Measurements from ENCODE around the gene OR8A1.

OR8A1 gene

GRCh38 chr11:124569697-124570096 is at the start of gene OR8A1:
OR8A1 (plus strand) TSS chr11:124569997; CDS start chr11:124570120, 123 bp downstream.
- no peak for DNase-seq

- no peak for DNase-seq
These were observed 49.3 kb upstream of the OR8A1 start for GRCh38 chr11:124520550-124520854.

DNA sequence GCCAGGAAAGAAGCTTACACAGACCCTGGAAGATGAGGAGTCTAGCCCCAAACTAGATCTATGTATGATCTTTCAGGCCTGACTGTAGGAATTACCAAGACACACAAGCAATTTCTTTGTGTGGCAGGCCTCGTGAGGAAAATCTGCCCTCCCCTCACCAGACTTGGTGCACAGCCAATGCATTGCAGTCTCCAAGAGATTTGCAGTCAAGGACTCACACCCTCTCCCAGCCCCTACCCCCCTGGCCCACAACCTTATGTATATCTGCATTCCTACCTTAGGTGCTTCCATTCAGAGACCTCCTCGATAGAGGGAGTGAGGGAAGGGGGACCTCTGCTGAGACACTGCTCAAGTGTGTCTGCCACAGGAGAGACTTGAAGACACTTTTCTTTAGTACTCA is 36.2 kb upstream of the OR8A1 start:
- DNase-seq = no peak

- DNase-seq = no peak
These were observed 35.7 kb upstream of the OR8A1 start for GRCh38 chr11:124534051-124534450.

- no peak for DNase-seq
These were observed 34.1 kb upstream of the OR8A1 start for GRCh38 chr11:124535552-124536232.

- no peak for DNase-seq
These were observed 33.3 kb upstream of the OR8A1 start for GRCh38 chr11:124536520-124536919.

- no peak for DNase-seq
These were observed 31.8 kb upstream of the OR8A1 start for GRCh38 chr11:124538019-124538418.

DNA sequence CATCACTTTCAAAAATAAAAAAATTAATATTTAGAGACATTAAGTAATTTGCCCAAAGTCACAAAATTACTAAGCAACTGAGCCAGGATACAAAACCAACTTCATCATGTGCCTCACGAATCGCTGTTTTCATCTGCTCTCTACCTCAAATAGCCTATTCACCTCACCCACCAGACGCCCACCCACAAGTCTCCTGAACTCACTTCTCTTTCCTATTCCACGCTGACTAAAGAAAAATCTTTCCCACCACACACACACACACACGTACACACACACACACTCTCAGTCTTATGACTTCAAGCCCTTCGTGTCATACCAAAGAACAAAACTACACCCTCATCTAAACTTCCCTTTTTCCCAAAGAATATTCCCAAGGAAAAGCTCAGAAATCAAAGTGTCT is 28.6 kb upstream of the OR8A1 start:
- DNase-seq = no peak

DNA sequence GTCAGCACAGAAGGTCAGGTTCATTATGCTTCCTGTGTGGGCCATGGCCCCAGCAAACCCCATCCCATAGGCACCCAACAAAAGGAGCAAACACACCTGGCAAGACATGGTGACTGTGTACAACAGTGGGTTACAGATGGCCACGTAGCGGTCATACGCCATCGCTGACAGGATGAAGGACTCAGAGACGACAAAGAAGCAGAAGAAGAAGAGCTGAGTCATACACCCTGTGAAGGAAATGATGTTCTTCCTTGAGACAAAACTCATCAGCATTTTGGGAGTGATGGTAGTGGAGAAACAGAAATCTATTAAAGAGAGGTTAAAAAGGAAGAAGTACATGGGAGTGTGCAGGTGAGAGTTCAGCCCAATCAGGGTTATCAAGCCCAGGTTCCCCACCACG is 26.7 kb upstream of the OR8A1 start:
- DNase-seq = no peak

DNA sequence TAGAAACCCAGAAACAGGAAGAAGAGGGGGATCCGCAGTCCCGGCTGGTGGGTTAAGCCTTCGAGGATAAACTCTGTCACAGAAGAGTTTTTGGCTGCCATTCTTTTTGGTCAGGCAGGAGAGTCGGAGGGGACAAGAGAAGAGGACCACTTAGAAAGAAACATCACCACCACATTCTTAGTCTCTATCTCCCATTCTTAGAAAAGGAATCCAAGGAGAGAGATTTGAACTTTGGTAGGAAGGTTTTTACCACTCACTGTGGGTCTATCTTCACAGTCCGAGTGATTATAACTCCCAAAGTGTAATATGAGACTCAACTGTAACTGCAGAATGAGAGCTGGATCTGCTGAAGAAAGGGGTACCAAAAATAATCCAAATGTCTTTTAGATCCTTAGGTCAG is 26.2 kb upstream of the OR8A1 start, which contains the start of gene OR8B12:
OR8B12 (minus strand) TSS at position 101 of the 400 bp plus-strand sequence; CDS start at position 101, 0 bp downstream.
- DNase-seq = no peak

GRCh38 chr11:124551189-124551588 is 18.6 kb upstream of the OR8A1 start:
- DNase-seq = no peak

DNA sequence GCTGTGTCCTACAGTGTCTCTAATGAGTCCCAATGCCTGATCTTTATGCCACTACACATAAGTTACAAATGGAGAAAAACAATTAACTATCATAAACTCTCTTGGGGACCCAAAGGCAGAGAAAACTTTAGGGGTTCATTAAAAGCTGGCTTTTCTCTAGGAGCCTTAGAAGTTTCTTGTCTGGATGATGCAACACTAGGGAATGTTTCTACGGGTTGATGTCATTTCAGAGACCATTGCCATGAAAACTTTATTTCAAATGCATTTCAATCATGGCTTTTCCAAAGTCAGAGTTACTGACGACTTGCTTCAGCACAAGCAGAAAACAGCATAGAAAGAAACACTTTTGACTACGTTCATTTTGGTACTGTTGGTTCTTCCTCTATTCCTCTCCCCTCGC is 17.8 kb upstream of the OR8A1 start:
- DNase-seq = no peak

DNA sequence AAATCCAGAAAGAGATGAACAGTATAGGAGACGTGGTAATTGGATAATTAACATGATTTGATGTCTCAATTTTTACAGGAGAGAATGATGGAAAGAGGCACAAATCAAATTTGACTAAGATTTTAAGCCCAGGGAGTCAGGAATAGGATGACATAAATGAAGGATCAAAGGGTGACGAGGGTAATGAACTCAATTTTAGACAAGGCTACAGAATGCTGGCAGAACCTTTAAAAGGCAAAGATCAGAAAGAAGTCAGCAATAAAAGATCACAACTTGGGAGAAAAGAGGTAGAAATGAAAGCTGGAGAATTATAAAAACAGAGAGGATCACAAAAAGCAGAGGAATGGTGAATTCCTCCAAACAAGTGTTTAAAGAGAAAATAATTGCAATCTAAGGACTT is 13.0 kb upstream of the OR8A1 start:
- DNase-seq = no peak

DNA sequence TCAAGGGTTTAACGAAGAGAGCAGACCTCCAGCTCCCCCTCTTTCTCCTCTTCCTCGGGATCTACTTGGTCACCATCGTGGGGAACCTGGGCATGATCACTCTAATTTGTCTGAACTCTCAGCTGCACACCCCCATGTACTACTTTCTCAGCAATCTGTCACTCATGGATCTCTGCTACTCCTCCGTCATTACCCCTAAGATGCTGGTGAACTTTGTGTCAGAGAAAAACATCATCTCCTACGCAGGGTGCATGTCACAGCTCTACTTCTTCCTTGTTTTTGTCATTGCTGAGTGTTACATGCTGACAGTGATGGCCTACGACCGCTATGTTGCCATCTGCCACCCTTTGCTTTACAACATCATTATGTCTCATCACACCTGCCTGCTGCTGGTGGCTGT is 363 bp downstream of the OR8A1 start:
- no peak for DNase-seq

DNA sequence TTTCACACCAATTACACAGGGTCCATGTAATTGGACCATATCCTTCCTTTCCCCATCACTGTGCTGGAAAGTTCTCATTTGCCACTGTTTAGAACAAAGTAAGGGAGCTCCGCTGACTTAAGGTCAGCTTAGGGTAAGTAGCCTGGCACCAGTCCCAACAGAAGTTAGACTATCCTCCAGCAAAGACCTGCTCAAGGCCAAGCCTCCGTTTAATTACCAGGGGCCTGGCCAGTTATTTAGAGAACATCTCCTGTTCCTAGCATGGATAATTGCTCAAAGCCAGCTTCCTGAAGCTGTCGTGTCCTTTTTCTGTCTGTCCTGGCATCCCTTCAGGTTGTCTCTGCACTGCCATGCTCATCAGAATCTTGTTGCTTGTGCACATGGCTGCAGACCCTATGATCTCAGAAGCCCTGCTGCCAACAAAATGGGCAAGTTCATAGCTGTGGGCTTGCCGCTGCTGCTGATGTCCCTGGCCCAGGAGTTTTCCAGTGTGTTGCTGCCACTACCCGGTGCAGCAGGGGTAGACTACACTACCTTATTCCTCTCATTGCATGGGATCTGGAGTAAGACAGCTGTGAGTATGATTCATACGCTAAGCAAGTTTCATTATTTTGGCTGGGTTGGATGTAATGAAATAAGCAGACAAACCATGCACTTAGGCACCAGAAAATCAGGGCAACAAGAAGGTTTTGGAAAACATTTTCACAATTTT is 8.1 kb downstream of the OR8A1 start:
- DNase-seq = no peak

GRCh38 chr11:124578761-124579160 is 9.0 kb downstream of the OR8A1 start:
- DNase-seq = no peak

DNA sequence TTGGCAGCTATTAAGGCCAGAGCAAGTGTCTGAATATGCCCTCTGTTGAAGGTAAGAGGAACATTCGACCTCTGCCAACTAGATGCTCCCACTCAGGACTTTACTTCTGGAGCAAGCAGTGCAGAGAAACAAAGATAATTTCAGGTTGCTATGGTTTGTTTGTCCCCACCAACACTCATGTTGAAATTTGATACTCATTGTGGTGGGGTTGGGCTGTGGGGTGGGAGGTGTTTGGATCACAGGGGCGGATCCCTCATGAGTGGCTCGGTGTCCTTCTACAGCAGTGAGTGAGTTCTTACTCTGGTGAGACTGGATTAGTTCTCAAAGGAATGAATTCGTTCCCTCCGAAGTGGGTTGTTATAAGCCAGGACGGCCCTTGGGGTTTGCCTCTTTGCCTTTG is 12.0 kb downstream of the OR8A1 start:
- no peak for DNase-seq

- peak; percentile 0 for DNase-seq
These were observed 12.8 kb downstream of the OR8A1 start for GRCh38 chr11:124582565-124582964.

GRCh38 chr11:124583781-124584180 is 14.0 kb downstream of the OR8A1 start:
- no peak for DNase-seq

GRCh38 chr11:124584681-124585372 is 15.0 kb downstream of the OR8A1 start:
- DNase-seq = no peak

GRCh38 chr11:124586238-124586860 is 16.6 kb downstream of the OR8A1 start:
- peak; percentile 24 for DNase-seq

DNA sequence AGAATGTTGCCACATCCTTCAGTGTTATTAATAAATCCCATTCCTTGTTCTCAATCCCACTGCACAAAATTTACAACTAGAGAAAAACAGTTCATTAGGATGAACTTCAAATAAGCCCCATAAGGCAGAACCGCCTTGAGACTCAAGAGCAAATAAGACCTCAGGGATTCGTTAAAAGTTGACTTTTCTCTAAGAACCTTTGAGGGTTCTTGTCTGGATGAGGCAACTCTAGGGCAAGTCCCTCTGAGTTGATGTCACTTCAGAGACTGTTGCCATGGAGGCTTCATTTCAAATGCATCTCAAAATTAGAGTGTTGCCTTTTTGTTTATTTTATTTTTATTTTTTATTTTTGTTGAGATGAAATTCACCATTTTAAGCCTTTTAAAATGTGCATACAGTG is 21.6 kb downstream of the OR8A1 start:
- no peak for DNase-seq

DNA sequence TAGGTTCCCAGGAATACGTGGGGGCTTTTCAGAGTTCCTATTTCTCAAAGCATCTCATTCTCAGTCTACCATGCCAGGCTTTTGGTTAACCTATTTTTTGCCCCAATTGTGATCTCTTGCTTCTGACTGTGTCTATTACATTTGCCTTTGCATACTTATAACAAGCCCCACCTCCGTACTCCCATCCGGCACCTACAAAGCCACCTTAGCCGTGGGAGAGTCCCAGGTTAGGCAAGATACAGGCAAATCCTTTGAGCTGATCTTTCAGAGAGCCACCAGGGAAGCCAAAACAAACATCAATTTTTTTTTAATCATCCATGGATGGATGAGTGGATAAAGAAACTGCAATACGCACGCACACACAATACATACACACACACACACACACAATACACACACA is 22.8 kb downstream of the OR8A1 start:
- DNase-seq = no peak

DNA sequence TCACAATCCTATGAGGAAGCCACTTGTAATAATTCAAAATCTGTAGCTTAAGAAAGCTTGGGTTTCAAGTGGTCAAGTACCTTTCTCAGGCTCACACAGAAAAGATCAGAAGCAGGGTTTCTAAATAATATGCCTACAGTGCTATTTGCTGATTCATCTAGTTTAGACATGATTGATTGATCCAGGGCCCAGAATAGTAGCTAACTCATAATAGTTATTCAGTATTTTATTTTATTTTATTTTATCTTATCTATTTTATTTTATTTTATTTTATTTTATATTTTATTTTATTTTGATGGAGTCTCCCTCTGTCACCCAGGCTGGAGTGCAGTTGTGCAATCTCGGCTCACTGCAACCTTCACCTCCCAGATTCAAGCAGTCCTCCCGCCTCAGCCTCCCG is 25.5 kb downstream of the OR8A1 start:
- DNase-seq = no peak

All from NCI-H1694 treated with DMSO at 0.1 percent for 48 hours (cell line).